M059J (cell line): Measurements from ENCODE around the gene TUBA4B. TPM values are rescaled to one million over a fixed set of nuclear protein-coding genes. Genes with fewer than 3 reads are reported as not detected.
"Not testable (repeated sequence)": the region's sequence is repeated elsewhere in the genome, so short reads cannot be mapped to it uniquely, and the experiment has no call there.

Source experiments
- DNase-seq: peaks from one replicate; pipeline ENCODE4 v3.0.0-alpha.2; 2012; ENCODE audit warnings: low read depth
- total RNA-seq: library from RNA; depleted of rRNA; stranded (reverse); fragments of >200 nt; shearing (Covaris generic); gene quantifications from 2 replicates; pipeline ENCODE4 v1.2.3, GENCODE V29; 2014

Gene TUBA4B
- total RNA-seq, 1 experiment from 2014 or later, result not detected

DNA sequence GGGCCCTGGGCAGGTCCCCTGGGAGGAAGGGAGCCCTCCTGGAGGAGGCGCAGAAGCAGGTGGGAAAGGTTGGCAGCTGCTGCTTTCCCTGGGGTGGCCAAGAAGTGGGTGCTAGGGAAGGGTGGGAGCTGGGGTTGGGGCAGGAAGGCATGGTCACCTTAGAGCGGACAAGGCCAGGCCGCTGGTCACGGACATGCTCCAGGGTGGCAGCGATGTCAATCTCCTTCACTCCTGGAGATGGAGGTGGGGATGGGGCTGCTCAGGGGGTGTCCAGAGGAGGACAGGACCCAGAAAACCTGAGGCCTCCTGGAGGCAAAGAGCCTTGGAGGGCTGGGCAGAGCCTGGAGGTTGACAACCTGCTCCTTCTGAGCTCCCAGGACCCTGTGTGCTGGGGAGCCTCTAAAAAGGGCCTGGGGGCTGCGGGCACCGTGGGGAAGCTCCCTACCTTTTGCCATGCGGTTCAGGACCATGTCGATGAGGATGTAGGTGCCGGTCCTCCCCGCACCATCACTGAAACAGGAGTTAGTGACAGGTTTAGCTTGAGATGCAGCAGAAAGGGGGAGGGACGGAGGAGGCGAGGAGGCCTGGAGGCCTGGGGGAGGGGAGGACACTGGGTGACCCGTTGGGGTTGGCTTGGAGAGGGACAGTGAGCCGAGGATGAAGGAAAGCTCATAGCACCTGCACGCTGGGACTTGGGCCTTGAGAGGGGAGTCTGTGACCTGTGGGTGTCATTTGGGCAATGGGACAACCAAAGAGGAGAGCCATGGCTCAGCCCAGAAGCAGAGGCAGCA lies 37.5 kb downstream of the TUBA4B start:
- no peak for DNase-seq

DNA sequence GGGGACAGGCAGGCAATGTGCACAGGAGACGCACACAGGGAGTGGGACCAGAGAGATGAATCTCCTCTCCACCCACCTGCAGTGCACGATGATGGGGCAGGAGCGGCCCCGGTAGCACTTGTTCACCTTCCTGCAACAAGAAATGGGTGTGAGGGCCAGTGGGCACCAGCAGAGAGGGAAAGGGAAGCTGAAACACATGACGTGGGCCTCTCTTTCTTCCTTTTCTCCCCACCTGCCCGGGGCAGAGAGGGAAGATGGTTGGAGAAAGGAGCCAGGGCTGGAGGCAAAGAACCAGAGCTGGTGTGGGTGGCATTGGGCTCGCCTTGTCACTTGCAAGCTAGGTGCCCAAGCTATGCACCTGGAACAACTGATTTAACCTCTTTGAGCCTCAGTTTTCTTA lies 38.4 kb downstream of the TUBA4B start:
- DNase-seq, result no peak

DNA sequence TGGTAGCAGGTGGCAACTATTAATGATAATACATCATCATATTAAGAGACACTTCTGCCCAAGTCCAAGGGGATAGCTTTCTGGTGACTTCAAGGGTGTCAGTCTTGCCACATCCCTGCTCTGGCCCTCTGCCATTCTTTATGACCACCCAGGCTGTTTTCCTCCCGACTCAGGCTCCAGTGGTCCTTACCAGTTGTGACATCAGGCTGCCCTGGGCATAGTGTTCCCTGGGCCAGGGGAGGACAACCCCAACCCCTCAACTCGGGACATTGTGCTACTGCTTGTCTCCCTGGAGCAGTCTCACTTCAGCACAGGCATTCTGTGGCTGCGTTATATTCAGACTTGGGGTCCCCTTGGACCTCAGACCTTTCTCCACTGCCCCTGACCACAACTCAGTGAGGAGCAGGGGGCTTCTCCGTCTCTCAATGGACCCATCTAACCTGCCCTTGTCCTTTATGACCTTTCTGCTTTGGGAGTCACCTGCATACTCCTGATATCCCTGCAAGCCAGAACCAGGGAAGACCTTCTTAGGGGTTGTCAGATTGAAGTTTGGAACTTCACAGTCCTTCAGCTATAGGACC lies 39.0 kb downstream of the TUBA4B start:
- DNase-seq, result no peak

DNA sequence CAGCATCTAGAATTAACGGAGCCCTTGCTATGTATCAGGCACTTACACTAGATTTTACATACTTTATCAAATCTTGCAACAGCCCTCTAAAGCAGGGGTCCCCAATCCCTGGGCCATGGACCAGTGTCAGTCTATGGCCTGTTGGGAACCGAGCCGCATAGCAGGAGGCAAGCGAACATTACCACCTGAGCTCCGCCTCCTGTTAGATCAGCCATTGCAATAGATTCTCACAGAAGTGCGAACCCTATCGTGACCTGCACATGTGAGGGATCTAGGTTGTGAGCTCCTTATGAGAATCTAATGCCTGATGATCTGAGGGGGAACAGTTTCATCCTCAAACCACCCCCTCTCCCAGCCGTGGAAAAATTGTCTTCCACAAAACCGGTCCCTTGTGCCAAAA lies 39.6 kb downstream of the TUBA4B start:
- no peak for DNase-seq

DNA sequence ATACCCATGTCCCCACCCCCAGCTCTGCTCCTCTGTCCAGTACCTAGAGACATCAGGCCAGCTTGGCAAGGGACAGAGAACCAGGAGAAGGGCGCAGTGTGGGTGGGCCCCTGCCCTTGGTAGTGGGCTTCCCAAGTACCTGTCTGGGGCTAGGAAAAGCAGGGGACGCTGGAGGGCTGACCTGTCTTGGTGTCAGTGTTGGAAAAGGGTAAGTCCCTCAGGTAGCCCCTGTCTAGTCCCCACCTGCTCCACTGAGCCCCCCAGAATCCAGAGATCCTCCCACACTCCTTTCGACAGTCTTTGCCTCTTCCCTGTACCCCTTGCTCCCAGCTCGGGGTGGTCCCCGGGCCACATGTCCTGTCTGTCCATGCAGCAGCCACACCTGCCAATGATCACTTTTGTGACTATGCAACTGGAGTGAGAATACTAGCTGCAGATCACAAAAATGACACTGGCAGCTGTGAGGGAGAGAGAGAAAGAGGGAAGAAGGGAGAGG lies 40.7 kb downstream of the TUBA4B start:
- no peak for DNase-seq

DNA sequence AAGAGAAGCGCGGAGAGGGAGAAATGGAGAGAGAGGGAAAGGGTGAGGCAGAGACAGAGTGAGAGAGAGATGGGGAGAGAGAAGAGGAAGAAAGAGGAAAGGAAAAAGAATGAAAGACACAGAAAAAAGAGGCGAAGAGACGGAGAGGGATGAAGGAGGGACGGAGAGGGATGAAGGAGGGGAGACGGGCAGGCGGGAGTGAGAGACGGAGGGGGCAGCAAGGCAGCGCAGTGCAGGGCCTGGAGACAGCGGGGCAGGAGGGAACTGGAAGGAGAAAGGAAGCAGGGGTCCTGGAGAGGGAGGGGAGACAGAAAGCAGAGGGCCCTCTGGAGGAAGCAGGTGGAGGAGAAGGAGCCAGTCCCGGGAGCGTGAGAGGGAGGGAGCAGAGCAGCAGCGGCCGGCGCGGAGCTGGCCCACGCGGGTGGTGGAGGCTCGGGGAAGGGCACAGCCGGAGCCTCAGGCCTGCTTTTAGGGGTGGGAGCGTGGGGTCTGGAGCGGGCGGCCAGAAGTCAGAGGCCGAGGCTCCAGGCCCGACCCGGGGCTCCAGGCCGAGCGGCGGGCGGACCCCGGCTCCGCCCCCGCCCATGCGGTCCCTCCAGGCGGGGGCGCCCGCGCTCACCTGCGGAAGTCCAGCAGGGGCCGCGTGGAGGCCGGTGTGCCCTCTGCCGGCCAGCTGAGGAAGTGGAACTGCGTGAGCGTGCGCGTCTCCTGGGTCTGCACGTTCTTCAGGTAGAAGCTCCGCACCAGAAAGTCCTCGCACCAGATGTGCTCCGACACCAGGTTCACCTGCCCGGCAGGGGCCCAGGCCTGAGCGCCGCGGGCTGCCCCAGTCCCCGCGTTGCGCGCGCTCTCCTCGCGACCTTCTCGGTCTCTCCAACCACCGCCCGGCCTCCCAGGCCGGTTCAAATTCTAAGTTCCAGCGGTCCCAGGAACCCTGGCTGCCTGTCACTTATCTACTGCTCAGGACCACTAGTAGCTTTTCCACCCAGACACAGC lies 41.6 kb downstream of the TUBA4B start:
- DNase-seq, result peak; percentile 70

DNA sequence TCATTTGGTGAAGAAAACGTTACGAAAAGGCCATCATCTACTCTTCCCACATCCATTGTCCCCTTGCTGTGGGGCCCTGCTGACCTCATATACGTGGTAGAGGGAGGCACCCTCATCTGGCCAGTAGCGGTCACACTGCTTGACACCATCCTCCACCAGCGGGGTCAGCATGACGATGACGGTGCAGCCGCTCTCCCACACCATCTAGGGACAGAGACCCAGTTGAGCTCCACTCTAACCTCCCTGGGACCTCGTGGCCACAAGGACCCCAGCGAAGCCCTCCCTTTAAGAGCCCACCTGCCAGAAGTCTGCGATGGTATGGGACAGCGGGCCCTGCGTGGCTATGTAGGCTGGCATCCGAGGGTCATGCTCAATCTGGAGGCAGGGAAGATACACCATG lies 43.1 kb downstream of the TUBA4B start:
- no peak for DNase-seq

DNA sequence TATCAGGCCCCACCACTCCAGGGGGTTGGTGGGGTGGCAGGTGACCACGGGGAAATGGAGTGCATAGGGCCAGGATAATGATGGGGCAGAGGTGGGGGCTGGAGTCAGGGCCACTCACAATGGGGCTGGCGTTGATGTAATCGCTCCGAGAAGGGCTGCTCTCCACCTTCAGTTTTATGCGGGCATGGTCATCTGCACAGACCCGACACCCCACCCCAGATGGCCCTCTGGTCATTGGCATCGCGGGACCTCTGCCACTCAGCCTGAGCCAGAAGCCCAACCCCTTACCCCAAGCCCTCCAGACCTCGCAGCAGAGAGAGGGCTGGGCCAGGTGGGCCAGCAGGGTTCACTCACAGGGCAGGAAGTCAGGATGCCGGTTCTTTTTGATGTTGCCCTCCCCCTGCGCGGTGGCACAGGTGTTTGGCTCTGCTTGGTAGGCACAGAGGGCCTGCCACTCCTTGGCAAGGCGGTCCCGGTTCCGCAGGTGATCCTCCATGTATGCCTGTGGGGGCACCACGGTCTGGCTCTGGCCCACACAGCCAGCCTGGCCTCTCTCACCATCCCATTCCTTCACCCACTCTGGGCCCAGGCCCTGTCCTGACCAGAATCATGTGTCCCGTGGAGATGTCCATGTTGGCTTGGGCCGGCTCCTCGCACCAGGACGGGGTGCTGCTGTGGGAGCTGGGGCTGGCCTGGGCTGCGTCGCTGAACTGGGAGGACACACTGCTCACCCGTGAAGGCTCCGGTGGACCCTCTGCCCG lies 43.8 kb downstream of the TUBA4B start:
- no peak for DNase-seq

DNA sequence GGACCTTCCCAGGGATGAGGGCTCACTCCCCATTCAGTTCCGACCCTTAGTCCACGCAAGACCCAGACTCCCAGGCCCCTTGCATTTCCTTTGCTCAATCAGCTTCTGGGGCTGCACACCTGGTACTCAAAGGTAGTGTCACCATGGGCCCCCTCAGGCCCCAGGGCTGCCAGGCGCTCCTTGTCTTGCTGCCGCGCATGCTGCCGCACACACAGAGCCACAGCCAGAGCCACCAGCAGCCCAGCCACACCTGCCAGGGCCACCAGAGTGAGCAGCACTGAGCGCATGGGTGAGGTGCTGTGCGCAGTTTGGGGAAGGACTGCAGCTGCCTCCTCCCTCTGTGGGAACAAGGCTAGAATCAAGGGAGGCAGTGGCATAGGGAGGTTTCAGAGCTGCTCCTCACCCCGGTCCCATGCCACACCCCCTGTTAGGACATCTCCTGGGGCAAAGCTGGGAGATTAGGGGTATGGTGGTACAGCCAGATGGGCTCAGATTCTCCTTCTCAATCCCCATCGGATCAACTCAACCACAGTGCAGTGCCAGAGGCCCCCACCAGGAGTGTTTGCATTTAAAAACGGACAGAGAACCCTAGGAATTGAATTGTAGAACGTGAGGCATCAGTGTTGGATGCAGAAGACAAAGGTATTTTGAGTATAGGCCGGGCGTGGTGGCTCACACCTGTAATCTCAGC lies 44.9 kb downstream of the TUBA4B start:
- no peak for DNase-seq

DNA sequence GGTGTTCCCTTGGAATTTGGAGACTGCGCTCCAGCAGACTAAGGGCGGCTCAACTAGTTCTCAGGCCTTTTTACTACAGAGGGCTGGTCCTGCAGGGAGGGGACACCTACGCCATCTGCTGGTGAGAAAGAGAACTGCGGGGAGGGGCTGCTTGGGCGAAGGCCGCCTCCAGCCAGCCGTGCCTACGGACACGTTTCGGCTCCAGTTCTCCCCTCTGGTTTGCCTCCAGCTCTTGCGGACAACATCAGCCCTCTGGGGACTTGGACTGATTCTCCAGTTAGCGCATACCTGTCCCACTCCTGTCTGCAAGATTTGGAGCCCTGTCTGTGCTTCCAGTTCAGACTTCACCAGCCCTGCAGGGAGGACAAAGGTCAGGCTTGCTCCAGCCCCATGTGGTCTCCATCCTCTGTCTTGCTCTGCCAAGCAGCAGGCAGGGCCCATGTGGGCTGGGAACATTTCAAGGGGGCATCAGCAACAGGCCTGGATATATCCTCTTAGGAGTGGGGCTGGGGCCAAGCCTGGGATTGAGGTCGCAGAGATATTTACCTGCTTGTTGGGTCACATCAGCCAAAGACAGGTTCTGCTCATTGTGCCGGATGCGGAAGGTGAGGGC lies 45.8 kb downstream of the TUBA4B start:
- DNase-seq, result peak; percentile 65

DNA sequence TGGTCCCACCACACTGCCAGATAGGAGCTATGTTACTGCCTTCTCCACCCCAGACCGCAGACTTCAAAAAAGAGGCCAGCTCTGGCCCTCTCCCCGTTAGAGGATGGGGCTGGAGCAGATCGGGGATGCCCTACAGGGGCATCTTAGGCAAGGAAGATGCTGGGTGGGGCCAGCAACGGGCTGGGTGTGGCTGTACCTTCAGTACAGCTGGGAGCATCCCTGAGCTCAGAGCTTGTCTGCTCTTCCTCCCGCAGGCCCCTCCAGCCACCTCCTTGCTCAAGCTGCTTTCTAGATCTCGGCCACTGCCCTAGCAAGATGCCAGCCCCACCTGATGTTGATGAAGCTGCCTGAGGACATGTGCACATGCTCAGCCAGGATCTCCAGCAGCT lies 46.3 kb downstream of the TUBA4B start:
- DNase-seq, result no peak

DNA sequence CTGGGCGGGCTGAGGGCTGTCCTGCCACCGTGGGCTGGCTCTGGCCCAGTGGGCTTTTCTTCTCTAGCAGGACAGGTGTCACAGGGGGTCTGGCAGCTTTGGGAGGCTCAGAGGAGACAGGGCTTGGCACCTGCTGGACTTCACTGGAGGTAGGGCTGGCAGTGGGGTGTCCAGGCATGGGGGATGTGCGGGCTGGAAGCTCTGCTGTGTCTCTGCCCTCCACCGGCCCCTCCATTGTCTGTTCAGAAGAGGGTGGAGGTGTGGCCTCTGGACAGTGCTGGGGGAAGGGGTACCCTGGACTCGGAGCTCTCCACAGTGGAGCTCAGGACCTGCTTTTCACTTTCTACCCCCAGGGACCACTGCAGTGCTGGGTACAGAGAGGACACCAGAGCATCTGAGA lies 47.0 kb downstream of the TUBA4B start:
- no peak for DNase-seq

DNA sequence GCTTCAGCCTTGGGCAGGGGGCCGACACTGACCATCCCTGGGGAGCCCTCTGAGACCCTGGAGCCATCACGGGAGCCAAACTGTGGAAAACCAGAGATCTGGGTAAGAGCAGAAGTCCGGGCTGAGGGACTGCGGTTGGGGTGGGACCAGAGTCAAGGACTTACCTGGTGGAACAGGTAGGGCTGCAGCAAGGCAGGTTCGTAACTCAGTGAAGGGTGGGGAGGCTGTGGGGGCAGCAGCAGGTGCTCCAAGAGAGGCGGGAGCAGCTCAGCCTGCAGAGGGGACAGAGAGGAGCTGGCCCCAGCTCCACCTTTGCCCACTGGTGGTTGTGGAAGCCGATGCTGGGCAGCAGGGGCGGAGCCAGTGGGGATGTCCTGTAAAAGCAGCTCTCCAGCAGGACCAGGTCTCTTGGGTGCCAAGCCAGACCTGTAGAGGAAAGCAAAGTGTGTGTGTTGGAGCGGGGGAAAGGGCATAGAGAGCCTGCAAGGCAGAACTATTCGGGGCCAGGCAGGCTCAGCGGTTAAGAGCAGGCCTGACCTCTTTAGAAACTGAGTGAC lies 49.4 kb downstream of the TUBA4B start:
- no peak for DNase-seq

DNA sequence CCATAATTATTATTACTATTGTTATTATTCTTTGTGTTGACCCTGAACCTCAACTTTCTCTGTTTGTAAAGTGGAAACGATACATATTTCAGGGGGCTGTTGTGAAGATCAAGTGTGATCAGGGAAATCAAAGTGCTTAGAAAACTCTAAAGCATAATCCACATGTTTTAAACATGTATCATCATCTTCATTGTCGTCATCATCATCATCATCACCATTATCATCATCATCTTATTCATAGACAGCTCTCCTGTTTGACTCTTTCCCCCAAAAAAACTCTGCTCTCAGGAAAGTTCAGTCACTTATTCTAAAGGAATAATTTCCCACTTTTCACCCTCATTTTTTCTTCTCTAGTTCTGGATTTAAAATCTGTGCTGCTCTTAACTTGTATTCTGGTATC lies 51.2 kb downstream of the TUBA4B start:
- DNase-seq, result no peak

DNA sequence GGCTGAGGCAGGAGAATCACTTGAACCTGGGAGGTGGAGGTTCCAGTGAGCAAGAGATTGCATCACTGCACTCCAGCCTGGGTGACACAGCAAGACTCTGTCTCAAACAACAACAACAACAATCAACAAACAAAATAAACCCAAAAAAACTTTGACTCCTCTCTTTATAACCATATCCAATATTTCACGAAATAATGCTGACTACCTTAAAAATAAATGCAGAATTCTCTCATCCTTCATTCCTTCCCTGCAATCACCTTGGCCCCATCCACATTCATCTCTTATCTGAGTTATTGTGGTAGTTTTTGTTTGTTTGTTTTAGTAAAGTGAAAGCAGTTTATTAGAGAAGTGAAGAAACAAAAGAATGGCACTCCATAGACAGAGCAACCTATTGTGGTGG lies 53.0 kb downstream of the TUBA4B start:
- no peak for DNase-seq

DNA sequence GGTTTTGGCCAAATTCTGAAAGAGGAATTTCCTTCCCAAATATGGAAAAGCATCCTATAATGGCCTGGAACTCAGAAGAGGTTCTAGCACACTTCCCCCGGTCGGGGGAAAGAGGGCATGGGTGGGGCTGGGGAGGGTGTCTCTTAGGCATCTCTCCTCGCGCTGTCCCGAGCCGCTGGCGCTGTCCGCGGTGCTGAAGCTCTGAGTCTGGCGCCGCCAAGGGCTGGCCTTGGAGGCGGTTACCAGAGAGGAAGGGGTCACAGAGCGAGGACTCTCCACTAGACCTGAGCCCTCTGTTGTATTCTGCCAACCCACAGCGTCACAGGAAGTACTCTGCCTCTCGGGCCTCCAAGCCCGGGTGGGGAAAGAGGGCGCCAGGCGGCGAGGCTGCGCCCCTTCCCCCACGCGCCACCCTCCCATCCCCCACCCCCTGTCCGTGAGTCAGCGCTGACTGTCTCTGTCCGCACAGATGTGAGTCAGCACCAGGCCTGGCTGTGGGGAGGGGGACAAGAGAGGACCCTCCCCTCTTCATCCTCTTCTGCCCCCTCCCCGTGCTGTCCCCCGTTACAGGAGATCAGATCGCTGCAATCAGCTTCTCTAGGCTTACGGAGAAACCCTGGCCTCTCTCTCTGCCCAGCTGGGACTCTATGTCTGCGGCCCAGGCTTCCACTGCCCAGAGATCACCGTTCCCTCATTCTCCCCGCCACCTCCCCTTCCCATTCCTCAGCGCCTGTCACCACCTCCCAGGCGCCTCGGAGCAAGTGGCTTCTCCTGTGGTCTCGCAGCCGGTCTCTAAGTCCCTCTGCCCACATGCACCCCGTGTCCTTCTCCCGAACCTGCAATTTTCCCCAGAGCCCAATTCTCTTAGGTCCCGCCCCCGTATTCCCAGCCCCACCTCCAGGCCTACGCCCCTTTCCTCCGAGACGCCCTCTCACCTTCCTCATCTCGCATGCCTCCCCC lies 55.4 kb downstream of the TUBA4B start:
- DNase-seq, result peak; percentile 74

DNA sequence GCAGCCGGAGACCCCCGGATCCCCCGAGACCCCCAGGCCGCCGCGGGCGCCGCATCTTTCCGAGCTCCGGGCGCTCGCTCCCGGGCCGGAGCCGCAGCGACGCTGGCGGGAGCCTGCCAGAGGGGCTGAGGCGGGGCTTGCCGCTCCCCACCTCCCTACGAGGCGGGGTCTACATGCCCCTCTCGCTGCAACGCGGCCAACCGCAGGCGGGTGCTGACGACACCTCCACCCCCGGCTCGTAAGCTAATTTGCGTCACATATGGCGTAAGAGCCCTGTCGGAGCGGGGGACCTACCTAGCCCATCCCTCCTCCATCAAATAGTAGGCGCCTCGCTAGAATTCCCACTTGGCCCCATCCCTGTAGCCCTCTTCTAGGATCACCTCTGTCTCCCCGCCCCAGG lies 56.2 kb downstream of the TUBA4B start, which contains the start of gene PTPRN:
PTPRN (minus strand) TSS at position 124 of the 400 bp plus-strand sequence; CDS start at position 55, 69 bp downstream.
- DNase-seq, result no peak

DNA sequence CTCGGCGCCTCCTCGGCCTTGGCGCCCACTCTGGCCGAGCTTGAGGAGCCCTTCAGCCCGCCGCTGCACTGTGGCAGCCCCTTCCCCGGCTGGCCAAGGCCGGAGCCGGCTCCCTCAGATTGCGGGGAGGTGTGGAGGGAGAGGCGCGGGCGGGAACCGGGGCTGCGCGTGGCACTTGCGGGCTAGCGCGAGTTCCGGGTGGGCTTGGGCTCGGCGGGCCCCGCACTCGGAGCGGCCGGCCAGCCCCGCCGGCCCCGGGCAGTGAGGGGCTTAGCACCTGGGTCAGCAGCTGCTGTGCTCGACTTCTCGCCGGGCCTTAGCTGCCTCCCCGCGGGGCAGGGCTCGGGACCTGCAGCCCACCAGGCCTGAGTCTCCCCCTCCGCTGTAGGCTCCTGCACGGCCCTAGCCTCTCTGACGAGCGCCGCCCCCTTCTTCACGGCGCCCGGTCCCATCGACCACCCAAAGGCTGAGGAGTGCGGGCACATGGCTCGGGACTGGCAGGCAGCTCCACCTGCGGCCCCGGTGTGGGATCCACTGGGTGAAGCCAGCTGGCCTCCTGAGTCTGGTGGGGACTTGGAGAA lies 59.7 kb downstream of the TUBA4B start:
- not testable (repeated sequence) for DNase-seq
